ENCODE results near the gene VENTX. TPM values are rescaled to one million over a fixed set of nuclear protein-coding genes. Genes with fewer than 3 reads are reported as not detected.

Gene VENTX
- total RNA-seq, 1 experiment from 2014 or later = not detected

GRCh38 chr10:133207627-133208026, 30.0 kb upstream of the VENTX start:
- H3K9ac ChIP-seq (ENCODE audit: low read length) = no peak overlapping the region
- ATAC-seq (no peak), DNase-seq (no peak)
- TF ChIP-seq CTCF (conservative IDR thresholded peaks at IDR 0.05; ENCODE audit: low read depth, low read length) (no peak), EZH2phosphoT487 (IDR thresholded peaks at IDR 0.05; ENCODE audit: borderline replicate concordance, low read length) (no peak), EZH2 (IDR thresholded peaks at IDR 0.05; ENCODE audit: low read length, unreplicated experiment) (no peak)
- no peak overlapping the region for H3K27ac ChIP-seq (ENCODE audit: low read length)
- H3K4me1 ChIP-seq (ENCODE audit: insufficient read depth, low read length) = no peaks in the 10 kb centered on the region
- no peaks in the 10 kb centered on the region for H3K79me2 ChIP-seq (ENCODE audit: low read length)
- POLR2A ChIA-PET (ENCODE audit: unreplicated experiment) = no interaction called here
- H3K36me3 ChIP-seq (ENCODE audit: low read depth, low read length) = no peaks in the 10 kb centered on the region
- H3K4me3 ChIP-seq (ENCODE audit: low read length) = no peak overlapping the region
- H2AFZ ChIP-seq (ENCODE audit: low read length) = no peak overlapping the region
- H4K20me1 ChIP-seq (ENCODE audit: low read length) = no peaks in the 10 kb centered on the region
- H3K9me3 ChIP-seq (ENCODE audit: low read length) = no peaks in the 10 kb centered on the region
- no peak overlapping the region for H3K4me2 ChIP-seq (ENCODE audit: low read length)
- H3K9me2 ChIP-seq (replicated peaks; ENCODE audit: low read length) = no peaks in the 10 kb centered on the region
- no peaks in the 10 kb centered on the region for H3K27me3 ChIP-seq (ENCODE audit: low read length)
- BruUV-seq (replicated peaks) = no TSS peak
- intact Hi-C loops (cut with micrococcal nuclease) = no loop called here
- no peaks in the 10 kb centered on the region for H3F3A ChIP-seq (ENCODE audit: low read length, unreplicated experiment)
- CTCF ChIA-PET = no interaction called here

- H3K9me2 ChIP-seq (replicated peaks; ENCODE audit: low read length) = no peaks in the 10 kb centered on the region
- intact Hi-C loops (cut with micrococcal nuclease) = no loop called here
- no peaks in the 10 kb centered on the region for H3K27me3 ChIP-seq (ENCODE audit: low read length)
- no peak for ATAC-seq
- no peaks in the 10 kb centered on the region for H3K4me1 ChIP-seq (ENCODE audit: insufficient read depth, low read length)
- DNase-seq = no peak
- no peak overlapping the region for H3K4me2 ChIP-seq (ENCODE audit: low read length)
- no peak overlapping the region for H3K27ac ChIP-seq (ENCODE audit: low read length)
- H3F3A ChIP-seq (ENCODE audit: low read length, unreplicated experiment) = no peaks in the 10 kb centered on the region
- ChIA-PET POLR2A (ENCODE audit: unreplicated experiment) (no interaction called here), CTCF (no interaction called here)
- TF ChIP-seq EZH2 (IDR thresholded peaks at IDR 0.05; ENCODE audit: low read length, unreplicated experiment) = no peak
- TF ChIP-seq EZH2phosphoT487 (IDR thresholded peaks at IDR 0.05; ENCODE audit: borderline replicate concordance, low read length) = no peak
- BruUV-seq (replicated peaks) = no TSS peak
- H3K9me3 ChIP-seq (ENCODE audit: low read length) = no peaks in the 10 kb centered on the region
- H3K4me3 ChIP-seq (ENCODE audit: low read length) = no peak overlapping the region
- no peaks in the 10 kb centered on the region for H3K79me2 ChIP-seq (ENCODE audit: low read length)
- H4K20me1 ChIP-seq (ENCODE audit: low read length) = no peaks in the 10 kb centered on the region
- no peak overlapping the region for H2AFZ ChIP-seq (ENCODE audit: low read length)
- no peak overlapping the region for H3K9ac ChIP-seq (ENCODE audit: low read length)
- no peaks in the 10 kb centered on the region for H3K36me3 ChIP-seq (ENCODE audit: low read depth, low read length)
These were observed 29.2 kb upstream of the VENTX start for GRCh38 chr10:133208466-133208865.

- no peak overlapping the region for H3K4me3 ChIP-seq (ENCODE audit: low read length)
- H3K4me1 ChIP-seq (ENCODE audit: insufficient read depth, low read length) = no peaks in the 10 kb centered on the region
- intact Hi-C loops (cut with micrococcal nuclease) = no loop called here
- H3K27ac ChIP-seq (ENCODE audit: low read length) = no peak overlapping the region
- ChIA-PET CTCF (no interaction called here), POLR2A (ENCODE audit: unreplicated experiment) (no interaction called here)
- no peaks in the 10 kb centered on the region for H3K79me2 ChIP-seq (ENCODE audit: low read length)
- H3K9ac ChIP-seq (ENCODE audit: low read length) = no peak overlapping the region
- H4K20me1 ChIP-seq (ENCODE audit: low read length) = no peaks in the 10 kb centered on the region
- TF ChIP-seq EZH2phosphoT487 (IDR thresholded peaks at IDR 0.05; ENCODE audit: borderline replicate concordance, low read length) (no peak), CTCF (conservative IDR thresholded peaks at IDR 0.05; ENCODE audit: low read depth, low read length) (no peak), EZH2 (IDR thresholded peaks at IDR 0.05; ENCODE audit: low read length, unreplicated experiment) (no peak)
- H2AFZ ChIP-seq (ENCODE audit: low read length) = no peak overlapping the region
- H3K36me3 ChIP-seq (ENCODE audit: low read depth, low read length) = no peaks in the 10 kb centered on the region
- H3K27me3 ChIP-seq (ENCODE audit: low read length) = no peaks in the 10 kb centered on the region
- no peak for ATAC-seq
- no peaks in the 10 kb centered on the region for H3K9me2 ChIP-seq (replicated peaks; ENCODE audit: low read length)
- H3K9me3 ChIP-seq (ENCODE audit: low read length) = no peaks in the 10 kb centered on the region
- DNase-seq = no peak
- H3K4me2 ChIP-seq (ENCODE audit: low read length) = no peak overlapping the region
- BruUV-seq (replicated peaks) = no TSS peak
- H3F3A ChIP-seq (ENCODE audit: low read length, unreplicated experiment) = no peaks in the 10 kb centered on the region
These were observed 28.5 kb upstream of the VENTX start for GRCh38 chr10:133209117-133209516.

Data from PC-3 (cell line).